Fibroblast of lung (primary cell): ENCODE data around the gene ZSCAN21.

ENCODE experiments used
- CTCF ChIP-seq, 2 donors: IDR thresholded peaks in 1 of 2; conservative IDR thresholded peaks in 1 of 2; 1 replicate in 1 of 2; 2 replicates in 1 of 2; pipeline ENCODE4 v1.5.1; 2011 to 2012; ENCODE audit warnings: low read length in 2 of 2, control low read depth in 1 of 2, inconsistent platforms in 1 of 2, low read depth in 1 of 2, mild to moderate bottlenecking in 1 of 2
- EZH2 ChIP-seq: IDR thresholded peaks from 2 replicates; pipeline ENCODE4 v1.5.1; 2012; ENCODE audit warnings: low read length, control low read depth, mild to moderate bottlenecking; ENCODE audit errors: missing control alignments

DNA sequence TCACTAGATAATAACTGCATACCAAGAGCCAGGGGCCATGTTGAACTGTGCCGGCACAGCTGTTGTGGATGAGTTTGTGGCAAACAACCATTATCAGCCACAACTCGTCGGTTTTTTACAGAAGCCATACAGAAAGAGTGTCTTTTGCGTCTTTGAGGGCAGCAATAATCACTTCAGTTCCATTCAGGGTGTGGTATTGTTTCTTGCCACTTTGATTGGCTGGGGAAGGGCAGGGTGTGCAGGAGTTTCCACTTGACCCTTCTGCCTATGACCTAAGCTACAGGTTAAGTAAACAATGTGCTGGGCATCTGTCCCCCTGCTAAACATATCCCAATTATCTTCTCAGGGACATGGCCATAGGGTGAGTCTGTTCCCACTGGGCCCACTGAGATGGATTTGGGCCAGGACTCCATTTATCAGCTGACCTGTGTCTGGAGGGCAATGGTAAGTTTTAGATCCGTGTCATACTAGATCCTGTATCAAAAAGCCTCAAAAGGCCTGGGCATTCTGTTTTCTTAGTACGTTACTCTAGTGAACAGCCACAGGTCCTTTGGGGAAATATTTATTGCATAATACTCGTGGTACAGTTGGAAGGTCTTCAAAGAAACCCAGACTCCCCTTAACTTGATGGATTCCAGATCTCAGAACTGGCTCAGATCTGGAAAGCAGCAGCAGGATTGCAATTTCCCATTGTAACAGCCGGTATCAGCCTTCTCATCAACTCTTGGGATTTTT is 16.0 kb downstream of the ZSCAN21 start:
- TF ChIP-seq CTCF (conservative IDR thresholded peaks at IDR 0.05 in 1 of 2, IDR thresholded peaks at IDR 0.05 in 1 of 2; ENCODE audit: low read depth in 1 of 2, low read length in 2 of 2) (no peak), EZH2 (no peak)
